Measurements from ENCODE around the gene NUBP1. TPM values are rescaled to one million over a fixed set of nuclear protein-coding genes. Genes with fewer than 3 reads are reported as not detected.

Gene NUBP1
- total and polyA plus RNA-seq, 9 of the 15 experiments (the other 6 are each of a cell fraction or from before 2014, with no cell fraction given): 17.2 to 55.1 (median 35.6) TPM

- no peak for TF ChIP-seq CHAMP1 (IDR thresholded peaks at IDR 0.05)
- TF ChIP-seq CHD4 (IDR thresholded peaks at IDR 0.05; ENCODE audit: insufficient read depth, insufficient replicate concordance, low read depth, low read length, poor library complexity, severe bottlenecking): no peak
- no peak for TF ChIP-seq ZNF77 (CRISPR knock-in tag; IDR thresholded peaks at IDR 0.05)
- TF ChIP-seq KLF10 (CRISPR knock-in tag; IDR thresholded peaks at IDR 0.05): no peak
- TF ChIP-seq NBN (IDR thresholded peaks at IDR 0.05; ENCODE audit: low read depth): peak; percentile 92
- peak; percentile 86; the same call in 1 of the 2 replicates for TF ChIP-seq SP1 (CRISPR knock-in tag; IDR thresholded peaks at IDR 0.05)
- no peak for TF ChIP-seq FOXA1 (IDR thresholded peaks at IDR 0.05; ENCODE audit: borderline replicate concordance)
- no peak for TF ChIP-seq MAFF (IDR thresholded peaks at IDR 0.05; ENCODE audit: low read length)
- TF ChIP-seq OTX1 (CRISPR knock-in tag; IDR thresholded peaks at IDR 0.05): peak; percentile 90
- no peak for TF ChIP-seq PTTG1 (tag; IDR thresholded peaks at IDR 0.05; ENCODE audit: low read depth)
- no peak for TF ChIP-seq ZNF12 (CRISPR knock-in tag; IDR thresholded peaks at IDR 0.05)
- peak in 1 of 2 experiments; percentile 86; a peak in 3 of 4 replicates for TF ChIP-seq FOXK2 (conservative IDR thresholded peaks at IDR 0.05 in 1 of 2, IDR thresholded peaks at IDR 0.05 in 1 of 2; ENCODE audit: low read depth in 2 of 2)
- no peak for TF ChIP-seq IFI16 (CRISPR knock-in tag; IDR thresholded peaks at IDR 0.05)
- TF ChIP-seq ETV5 (CRISPR knock-in tag; IDR thresholded peaks at IDR 0.05; ENCODE audit: low read depth): peak; percentile 71; the same call in 1 of the 2 replicates
- TF ChIP-seq RCOR1 (IDR thresholded peaks at IDR 0.05; ENCODE audit: borderline replicate concordance in 1 of 2, low read depth in 2 of 2, low read length in 2 of 2): no peak
- no peak for TF ChIP-seq ZNF165 (CRISPR knock-in tag; IDR thresholded peaks at IDR 0.05; ENCODE audit: borderline replicate concordance)
- TF ChIP-seq DEAF1 (CRISPR knock-in tag; IDR thresholded peaks at IDR 0.05): 0 out of 2 replicates have a peak, but pooled peaks have one; percentile 35
- TF ChIP-seq SMARCA5 (IDR thresholded peaks at IDR 0.05): no peak
- TF ChIP-seq SRSF7 (optimal IDR thresholded peaks at IDR 0.05; ENCODE audit: low read depth, low read length): no peak
- no peak for TF ChIP-seq HES1 (IDR thresholded peaks at IDR 0.05; ENCODE audit: low read depth)
- TF ChIP-seq ZNF445 (CRISPR knock-in tag; IDR thresholded peaks at IDR 0.05; ENCODE audit: low read depth): no peak
Observed at GRCh38 chr16:10743610-10744369, at the start of gene NUBP1 (continued).

Data from K562 (cell line).